Measurements from ENCODE around the gene CNPY1. TPM values are rescaled to one million over a fixed set of nuclear protein-coding genes. Genes with fewer than 3 reads are reported as not detected.

Gene CNPY1
- total and polyA plus RNA-seq, 2 donors (not counting 1 experiment from before 2014, with no cell fraction given), result not detected

DNA sequence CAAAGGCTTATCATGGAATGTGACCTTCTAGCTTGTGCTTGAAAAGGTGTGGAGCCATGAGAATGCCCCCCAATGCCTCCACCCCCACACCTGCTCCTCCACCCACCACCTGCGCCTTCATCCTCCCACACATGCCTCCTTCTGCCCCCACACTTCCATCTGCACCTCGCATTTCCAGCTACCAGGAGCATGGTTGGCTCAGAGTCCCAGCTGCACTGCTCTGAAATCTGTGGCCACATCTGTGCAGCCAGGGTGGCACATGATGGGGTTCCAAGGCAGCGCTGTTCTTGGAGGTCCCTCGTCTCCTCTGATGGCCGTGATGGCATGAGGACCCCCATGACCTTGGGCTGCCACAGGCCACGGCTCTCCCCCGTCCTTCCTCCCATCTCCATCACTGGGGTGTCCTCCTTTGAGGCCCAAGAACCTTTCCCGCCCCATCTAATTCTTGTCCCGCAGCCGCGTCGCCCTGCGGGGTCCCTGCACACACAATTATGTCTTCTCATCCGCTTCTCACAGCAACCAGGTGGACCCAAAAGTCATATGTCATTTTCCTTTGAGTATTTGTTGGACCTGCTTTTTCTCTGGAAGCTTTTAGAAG lies 40.6 kb upstream of the CNPY1 start:
- WGBS (ENCODE audit: insufficient coverage), result 87% methylated on average over 12 of the region's 14 CpGs
- Histone ChIP-seq H3K27ac (ENCODE audit: low read length in 2 of 2) (no peak overlapping the region), H3K27me3 (replicated peaks in 1 of 4; ENCODE audit: control extremely low read depth in 1 of 4, control insufficient read depth in 3 of 4, insufficient read depth in 4 of 4, low read length in 3 of 4) (peaks cover 0 to 34% (median 0%) of the 10 kb centered on the region in 4 experiments)

DNA sequence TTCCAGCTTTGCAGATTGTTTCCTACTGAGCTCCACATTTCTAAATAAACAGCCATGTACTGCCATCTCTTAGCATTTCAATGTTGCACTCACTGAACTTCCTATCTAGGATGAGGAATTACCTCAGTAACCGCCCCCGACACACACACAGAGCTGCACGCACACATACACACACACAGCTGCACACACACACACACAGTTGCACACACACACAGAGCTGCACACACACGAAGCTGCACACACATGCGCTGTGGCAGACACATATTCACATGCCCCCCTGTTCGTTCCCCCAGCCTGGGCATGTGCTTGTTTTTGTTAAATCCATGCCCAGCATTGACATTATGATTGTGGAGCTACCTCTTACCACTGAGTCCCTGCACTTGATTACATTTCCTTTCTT lies 39.6 kb upstream of the CNPY1 start:
- peaks cover 0 to 3% of the 10 kb centered on the region in 2 donors for H3K4me1 ChIP-seq (ENCODE audit: control insufficient read depth in 2 of 2, insufficient read depth in 2 of 2, low read length in 2 of 2)
- ChIA-PET CTCF (interaction anchor here (1.0 to 2.8 kb wide), 2 partner anchors 13 to 181 kb away, joined by 4 to 13 read pairs; no protein-coding TSS in a partner anchor), POLR2A (no interaction called here)
- no peaks in the 10 kb centered on the region for H3K79me2 ChIP-seq (ENCODE audit: control insufficient read depth, insufficient read depth, low read length)
- Mint-ChIP-seq H3K4me1 (no peaks in the 10 kb centered on the region), H3K27me3 (peaks cover 48% of the 10 kb centered on the region), H3K27ac (no peak overlapping the region), H3K9me3 (ENCODE audit: insufficient read depth) (no peaks in the 10 kb centered on the region), H3K4me3 (no peak overlapping the region)
- intact Hi-C loops (cut with micrococcal nuclease), result no loop called here
- H3K4me2 ChIP-seq (replicated peaks; ENCODE audit: low read depth, low read length, poor library complexity, severe bottlenecking), result no peak overlapping the region
- H4K20me1 ChIP-seq (ENCODE audit: control insufficient read depth, insufficient read depth, low read length, poor library complexity, severe bottlenecking), result no peaks in the 10 kb centered on the region
- WGBS (ENCODE audit: insufficient coverage), result 75% methylated on average over 3 of the region's 6 CpGs
- H3K9me3 ChIP-seq (ENCODE audit: control extremely low read depth in 1 of 3, control insufficient read depth in 2 of 3, insufficient read depth in 1 of 3, low read length in 2 of 3), result no peaks in the 10 kb centered on the region
- H3K4me3 ChIP-seq (ENCODE audit: control extremely low read depth in 1 of 5, extremely low read depth in 1 of 5, insufficient read depth in 1 of 5, low read depth in 2 of 5, low read length in 4 of 5), result no peak overlapping the region
- no peak for ATAC-seq (ENCODE audit: low read depth)
- no peak overlapping the region for H2AFZ ChIP-seq (ENCODE audit: insufficient read depth, low read depth, low read length, poor library complexity, severe bottlenecking)
- peaks cover 0 to 34% (median 0%) of the 10 kb centered on the region in 4 experiments for H3K27me3 ChIP-seq (replicated peaks in 1 of 4; ENCODE audit: control extremely low read depth in 1 of 4, control insufficient read depth in 3 of 4, insufficient read depth in 4 of 4, low read length in 3 of 4)
- H3K27ac ChIP-seq (ENCODE audit: low read length in 2 of 2), result no peak overlapping the region
- no peaks in the 10 kb centered on the region for H3K36me3 ChIP-seq (replicated peaks in 1 of 2; ENCODE audit: control extremely low read depth in 1 of 2, control insufficient read depth in 1 of 2, extremely low read depth in 1 of 2, insufficient read depth in 2 of 2, low read length in 1 of 2)
- TF ChIP-seq, protein P1, sequence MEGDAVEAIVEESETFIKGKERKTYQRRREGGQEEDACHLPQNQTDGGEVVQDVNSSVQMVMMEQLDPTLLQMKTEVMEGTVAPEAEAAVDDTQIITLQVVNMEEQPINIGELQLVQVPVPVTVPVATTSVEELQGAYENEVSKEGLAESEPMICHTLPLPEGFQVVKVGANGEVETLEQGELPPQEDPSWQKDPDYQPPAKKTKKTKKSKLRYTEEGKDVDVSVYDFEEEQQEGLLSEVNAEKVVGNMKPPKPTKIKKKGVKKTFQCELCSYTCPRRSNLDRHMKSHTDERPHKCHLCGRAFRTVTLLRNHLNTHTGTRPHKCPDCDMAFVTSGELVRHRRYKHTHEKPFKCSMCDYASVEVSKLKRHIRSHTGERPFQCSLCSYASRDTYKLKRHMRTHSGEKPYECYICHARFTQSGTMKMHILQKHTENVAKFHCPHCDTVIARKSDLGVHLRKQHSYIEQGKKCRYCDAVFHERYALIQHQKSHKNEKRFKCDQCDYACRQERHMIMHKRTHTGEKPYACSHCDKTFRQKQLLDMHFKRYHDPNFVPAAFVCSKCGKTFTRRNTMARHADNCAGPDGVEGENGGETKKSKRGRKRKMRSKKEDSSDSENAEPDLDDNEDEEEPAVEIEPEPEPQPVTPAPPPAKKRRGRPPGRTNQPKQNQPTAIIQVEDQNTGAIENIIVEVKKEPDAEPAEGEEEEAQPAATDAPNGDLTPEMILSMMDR (IDR thresholded peaks at IDR 0.05), result no peak
- no peak for TF ChIP-seq EZH2 (IDR thresholded peaks at IDR 0.05; ENCODE audit: borderline replicate concordance, insufficient read depth, low read depth, low read length, poor library complexity, severe bottlenecking)
- no peak overlapping the region for H3K9ac ChIP-seq (ENCODE audit: low read length)
- DNase-seq, result no peak

More for the DNA sequence above, 40.6 kb upstream of the CNPY1 start:
- Histone ChIP-seq H3K4me1 (ENCODE audit: control insufficient read depth in 2 of 2, insufficient read depth in 2 of 2, low read length in 2 of 2) (peaks cover 0 to 3% of the 10 kb centered on the region in 2 donors), H3K4me3 (ENCODE audit: control extremely low read depth in 1 of 5, extremely low read depth in 1 of 5, insufficient read depth in 1 of 5, low read depth in 2 of 5, low read length in 4 of 5) (no peak overlapping the region), H3K9me3 (ENCODE audit: control extremely low read depth in 1 of 3, control insufficient read depth in 2 of 3, insufficient read depth in 1 of 3, low read length in 2 of 3) (no peaks in the 10 kb centered on the region), H2AFZ (ENCODE audit: insufficient read depth, low read depth, low read length, poor library complexity, severe bottlenecking) (no peak overlapping the region), H3K9ac (ENCODE audit: low read length) (no peak overlapping the region), H3K79me2 (ENCODE audit: control insufficient read depth, insufficient read depth, low read length) (no peaks in the 10 kb centered on the region), H3K36me3 (replicated peaks in 1 of 2; ENCODE audit: control extremely low read depth in 1 of 2, control insufficient read depth in 1 of 2, extremely low read depth in 1 of 2, insufficient read depth in 2 of 2, low read length in 1 of 2) (no peaks in the 10 kb centered on the region), H3K4me2 (replicated peaks; ENCODE audit: low read depth, low read length, poor library complexity, severe bottlenecking) (no peak overlapping the region), H4K20me1 (ENCODE audit: control insufficient read depth, insufficient read depth, low read length, poor library complexity, severe bottlenecking) (no peaks in the 10 kb centered on the region)
- DNase-seq (no peak), ATAC-seq (ENCODE audit: low read depth) (no peak)
- ChIA-PET POLR2A (no interaction called here), CTCF (interaction anchor here (1.0 kb wide), 1 partner anchor 12 kb away, joined by 3 read pairs; no protein-coding TSS in a partner anchor)
- Mint-ChIP-seq H3K27ac (no peak overlapping the region), H3K9me3 (ENCODE audit: insufficient read depth) (no peaks in the 10 kb centered on the region), H3K4me1 (no peaks in the 10 kb centered on the region), H3K4me3 (no peak overlapping the region), H3K27me3 (peaks cover 48% of the 10 kb centered on the region)
- intact Hi-C loops (cut with micrococcal nuclease), result no loop called here
- TF ChIP-seq, protein P1 (IDR thresholded peaks at IDR 0.05), result no peak
- no peak for TF ChIP-seq EZH2 (IDR thresholded peaks at IDR 0.05; ENCODE audit: borderline replicate concordance, insufficient read depth, low read depth, low read length, poor library complexity, severe bottlenecking)
